Esophagus squamous epithelium (tissue), 4 donors: ENCODE data around the gene GFI1.

ENCODE experiments used
- POLR2A ChIP-seq, 4 donors: fragments of 450-650 bp; IDR thresholded peaks; one replicate each; pipeline ENCODE4 v1.6.1; 2017; ENCODE audit warnings: antibody characterized with exemption in 4 of 4, mild to moderate bottlenecking in 4 of 4, moderate library complexity in 3 of 4
- TF ChIP-seq, protein P1 (sequence below), 6 experiments: fragments of 450-650 bp in 4 of 6; fragments of 200-600 bp in 2 of 6; sonication (generic) in 2 of 6; IDR thresholded peaks; one replicate each; pipeline ENCODE4 v1.5.1; 2016 to 2019; ENCODE audit warnings: antibody characterized with exemption in 6 of 6, mild to moderate bottlenecking in 4 of 6, moderate library complexity in 4 of 6

DNA sequence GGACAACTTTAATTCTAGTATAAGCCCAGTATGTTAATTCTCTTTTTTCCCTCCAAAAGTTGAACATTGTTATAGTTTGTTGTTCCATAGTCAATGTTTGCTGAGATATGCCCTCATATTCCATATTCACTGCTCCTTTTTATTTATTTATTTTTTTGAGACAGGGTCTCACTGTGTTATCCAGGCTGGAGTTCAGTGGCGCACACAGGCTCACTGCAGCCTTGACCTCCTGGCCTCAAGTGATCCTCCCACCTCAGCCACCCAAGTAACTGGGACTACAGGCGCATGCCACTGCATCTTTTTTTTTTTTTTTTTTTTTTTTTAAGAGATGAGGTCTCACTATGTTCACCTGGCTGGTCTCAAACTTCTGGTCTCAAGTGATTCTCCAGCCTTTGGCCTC lies 38.7 kb downstream of the GFI1 start:
- TF ChIP-seq, protein P1, sequence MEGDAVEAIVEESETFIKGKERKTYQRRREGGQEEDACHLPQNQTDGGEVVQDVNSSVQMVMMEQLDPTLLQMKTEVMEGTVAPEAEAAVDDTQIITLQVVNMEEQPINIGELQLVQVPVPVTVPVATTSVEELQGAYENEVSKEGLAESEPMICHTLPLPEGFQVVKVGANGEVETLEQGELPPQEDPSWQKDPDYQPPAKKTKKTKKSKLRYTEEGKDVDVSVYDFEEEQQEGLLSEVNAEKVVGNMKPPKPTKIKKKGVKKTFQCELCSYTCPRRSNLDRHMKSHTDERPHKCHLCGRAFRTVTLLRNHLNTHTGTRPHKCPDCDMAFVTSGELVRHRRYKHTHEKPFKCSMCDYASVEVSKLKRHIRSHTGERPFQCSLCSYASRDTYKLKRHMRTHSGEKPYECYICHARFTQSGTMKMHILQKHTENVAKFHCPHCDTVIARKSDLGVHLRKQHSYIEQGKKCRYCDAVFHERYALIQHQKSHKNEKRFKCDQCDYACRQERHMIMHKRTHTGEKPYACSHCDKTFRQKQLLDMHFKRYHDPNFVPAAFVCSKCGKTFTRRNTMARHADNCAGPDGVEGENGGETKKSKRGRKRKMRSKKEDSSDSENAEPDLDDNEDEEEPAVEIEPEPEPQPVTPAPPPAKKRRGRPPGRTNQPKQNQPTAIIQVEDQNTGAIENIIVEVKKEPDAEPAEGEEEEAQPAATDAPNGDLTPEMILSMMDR (IDR thresholded peaks at IDR 0.05), result no peak
- no peak for TF ChIP-seq POLR2A (IDR thresholded peaks at IDR 0.05)
